Measurements from ENCODE around the gene HHLA2. TPM values are rescaled to one million over a fixed set of nuclear protein-coding genes. Genes with fewer than 3 reads are reported as not detected.
"Not testable (repeated sequence)": the region's sequence is repeated elsewhere in the genome, so short reads cannot be mapped to it uniquely, and the experiment has no call there.

The HHLA2 gene
- total and polyA plus RNA-seq, 8 donors = 0.23 to 2.8 (median 0.95) TPM

GRCh38 chr3:108357042-108357441 is 60.7 kb downstream of the HHLA2 start:
- no peak overlapping the region for H3K27ac ChIP-seq
- TF ChIP-seq CTCF (IDR thresholded peaks at IDR 0.05) = no peak
- no peak for ATAC-seq

GRCh38 chr3:108359011-108359410 is 62.7 kb downstream of the HHLA2 start:
- no peak overlapping the region for H3K27ac ChIP-seq
- TF ChIP-seq CTCF (IDR thresholded peaks at IDR 0.05) = no peak
- 84 to 88% methylated on average over 2 of the region's 2 CpGs for WGBS, 2 donors

More at GRCh38 chr3:108357042-108357441, 60.7 kb downstream of the HHLA2 start:
- 86 to 93% methylated on average over 2 of the region's 2 CpGs for WGBS, 2 donors
- H3K27me3 ChIP-seq = no peaks in the 10 kb centered on the region
- H3K4me3 ChIP-seq = no peak overlapping the region
- DNase-seq (no peak), FAIRE-seq (no peak)
- intact Hi-C loops (cut with DNase I) = no loop called here
- no peaks in the 10 kb centered on the region for H3K36me3 ChIP-seq
- no peaks in the 10 kb centered on the region for H3K4me1 ChIP-seq
- H3K9me3 ChIP-seq = no peaks in the 10 kb centered on the region

GRCh38 chr3:108376026-108376425 is 79.7 kb downstream of the HHLA2 start:
- FAIRE-seq (no peak), ATAC-seq (no peak), DNase-seq (no peak)
- Histone ChIP-seq H3K27me3 (no peaks in the 10 kb centered on the region), H3K27ac (no peak overlapping the region), H3K36me3 (no peaks in the 10 kb centered on the region), H3K9me3 (no peaks in the 10 kb centered on the region), H3K4me1 (no peaks in the 10 kb centered on the region), H3K4me3 (no peak overlapping the region)
- no peak for TF ChIP-seq CTCF (IDR thresholded peaks at IDR 0.05)
- intact Hi-C loops (cut with DNase I) = no loop called here
- 0% methylated on average over 1 of the region's 1 CpG for whole genome bisulfite sequencing, 2 donors

More at GRCh38 chr3:108359011-108359410, 62.7 kb downstream of the HHLA2 start:
- Histone ChIP-seq H3K9me3 (no peaks in the 10 kb centered on the region), H3K27me3 (no peaks in the 10 kb centered on the region), H3K36me3 (no peaks in the 10 kb centered on the region), H3K4me3 (no peak overlapping the region), H3K4me1 (no peaks in the 10 kb centered on the region)
- no peak for DNase-seq
- FAIRE-seq = no peak
- intact Hi-C loops (cut with DNase I) = no loop called here
- ATAC-seq = no peak

GRCh38 chr3:108377384-108377783 is 81.0 kb downstream of the HHLA2 start:
- WGBS, 2 donors = 55 to 67% methylated on average over 1 of the region's 1 CpG
- Histone ChIP-seq H3K4me1 (no peaks in the 10 kb centered on the region), H3K4me3 (no peak overlapping the region), H3K27me3 (no peaks in the 10 kb centered on the region), H3K36me3 (no peaks in the 10 kb centered on the region), H3K9me3 (no peaks in the 10 kb centered on the region), H3K27ac (no peak overlapping the region)
- intact Hi-C loops (cut with DNase I) = no loop called here
- ATAC-seq (no peak), FAIRE-seq (no peak), DNase-seq (no peak)
- TF ChIP-seq CTCF (IDR thresholded peaks at IDR 0.05) = no peak

GRCh38 chr3:108378153-108378951 is 82.0 kb downstream of the HHLA2 start:
- H3K27me3 ChIP-seq = no peaks in the 10 kb centered on the region
- ATAC-seq (no peak), DNase-seq (no peak), FAIRE-seq (no peak)
- H3K9me3 ChIP-seq = no peaks in the 10 kb centered on the region
- TF ChIP-seq CTCF (IDR thresholded peaks at IDR 0.05) = no peak
- peaks cover 0 to 3% (median under 1%) of the 10 kb centered on the region in 3 donors for H3K4me1 ChIP-seq
- no peak overlapping the region for H3K27ac ChIP-seq
- intact Hi-C loops (cut with DNase I) = no loop called here
- WGBS, 2 donors = 96 to 97% methylated on average over 4 of the region's 4 CpGs
- H3K4me3 ChIP-seq = no peak overlapping the region
- H3K36me3 ChIP-seq = no peaks in the 10 kb centered on the region

- H3K36me3 ChIP-seq; H3K4me1 ChIP-seq; H3K27me3 ChIP-seq; DNase-seq; H3K27ac ChIP-seq; H3K9me3 ChIP-seq; H3K4me3 ChIP-seq; ATAC-seq; FAIRE-seq; intact Hi-C loops (cut with DNase I): not testable (repeated sequence)
- WGBS, 2 donors = 86 to 94% methylated on average over 2 of the region's 2 CpGs
Observed at GRCh38 chr3:108378952-108379342, 82.6 kb downstream of the HHLA2 start.
